Activated CD8-positive, alpha-beta T cell treated with anti-CD3 and anti-CD28 coated beads for 36 hours (primary cell): Measurements from ENCODE around the gene ARHGEF26. TPM values are rescaled to one million over a fixed set of nuclear protein-coding genes. Genes with fewer than 3 reads are reported as not detected.
"Not testable (repeated sequence)": the region's sequence is repeated elsewhere in the genome, so short reads cannot be mapped to it uniquely, and the experiment has no call there.

ENCODE experiments used
- ATAC-seq: fragments of 200-7000 bp; cut with Tn5 transposase; one replicate; pipeline ENCODE4 v1.10.0; 2021; ENCODE audit warnings: mild to moderate bottlenecking, moderate library complexity
- CTCF ChIA-PET: fragments of 350-600 bp; sonication (Branson Sonifier 250); formaldehyde crosslinking; loops from one replicate; lab custom pipeline; 2021; ENCODE audit warnings: antibody characterized with exemption; lab: Charles Lee
- POLR2A ChIA-PET: fragments of 350-600 bp; sonication (Branson Sonifier 250); formaldehyde crosslinking; loops from one replicate; lab custom pipeline; 2021; ENCODE audit warnings: antibody characterized with exemption; lab: Charles Lee
- DNase-seq: peaks from one replicate; pipeline ENCODE4 v3.0.0-alpha.2; 2020
- H3K27ac Mint-ChIP-seq: one replicate; pipeline ENCODE4 v1.8.0; 2021; ENCODE audit warnings: mild to moderate bottlenecking, mixed read lengths
- H3K27me3 Mint-ChIP-seq: one replicate; pipeline ENCODE4 v1.8.0; 2021; ENCODE audit warnings: mixed read lengths
- H3K36me3 Mint-ChIP-seq: one replicate; pipeline ENCODE4 v1.8.0; 2021; ENCODE audit warnings: low read depth, mixed read lengths
- H3K4me1 Mint-ChIP-seq: one replicate; pipeline ENCODE4 v1.8.0; 2021; ENCODE audit warnings: low read depth, mixed read lengths
- H3K4me3 Mint-ChIP-seq: one replicate; pipeline ENCODE4 v1.8.0; 2021; ENCODE audit warnings: mild to moderate bottlenecking, moderate library complexity, mixed read lengths
- H3K9me3 Mint-ChIP-seq: one replicate; pipeline ENCODE4 v1.8.0; 2021; ENCODE audit warnings: mixed read lengths
- intact Hi-C: fragments of 100-400 bp; cut with micrococcal nuclease; formaldehyde crosslinking; loops from one replicate; pipeline ENCODE4 v1.10.0; 2022
- total RNA-seq, 2 experiments: library from RNA; stranded (reverse); gene quantifications; one replicate each; pipeline ENCODE4 v1.2.3, GENCODE V29; 2021
- TF ChIP-seq, protein P1 (sequence below): fragments of 200-600 bp; IDR thresholded peaks from one replicate; pipeline ENCODE4 v1.8.0; 2022; ENCODE audit warnings: antibody characterized with exemption, mild to moderate bottlenecking

ARHGEF26 gene
- total RNA-seq, 2 experiments from 2014 or later = not detected

DNA sequence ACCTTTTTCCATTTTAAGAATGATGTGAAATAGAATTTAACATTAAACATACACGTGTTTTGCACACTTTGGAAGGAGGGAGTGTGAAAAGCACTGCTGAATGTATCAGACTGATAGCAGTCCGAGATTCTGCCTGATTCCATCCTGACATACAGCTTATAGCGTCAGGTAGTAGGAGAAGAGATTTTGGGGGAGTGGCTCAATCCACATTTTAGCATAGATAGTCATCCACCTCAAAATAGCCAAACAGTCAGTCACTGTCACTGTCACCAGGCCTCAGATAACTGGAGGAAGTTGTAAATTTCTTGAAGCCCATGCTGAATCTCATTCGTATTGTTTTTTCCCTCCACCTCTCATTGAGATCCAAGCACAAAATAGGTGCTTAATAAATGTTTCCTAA, 35.4 kb upstream of the ARHGEF26 start:
- no peaks in the 10 kb centered on the region for H3K36me3 Mint-ChIP-seq
- intact Hi-C loops = no loop called here
- no peak overlapping the region for H3K27ac Mint-ChIP-seq
- POLR2A ChIA-PET = no interaction called here
- CTCF ChIA-PET = interaction anchor here (1.7 kb wide), 1 partner anchor 168 kb away, joined by 4 read pairs; no protein-coding TSS in a partner anchor
- TF ChIP-seq, protein P1, sequence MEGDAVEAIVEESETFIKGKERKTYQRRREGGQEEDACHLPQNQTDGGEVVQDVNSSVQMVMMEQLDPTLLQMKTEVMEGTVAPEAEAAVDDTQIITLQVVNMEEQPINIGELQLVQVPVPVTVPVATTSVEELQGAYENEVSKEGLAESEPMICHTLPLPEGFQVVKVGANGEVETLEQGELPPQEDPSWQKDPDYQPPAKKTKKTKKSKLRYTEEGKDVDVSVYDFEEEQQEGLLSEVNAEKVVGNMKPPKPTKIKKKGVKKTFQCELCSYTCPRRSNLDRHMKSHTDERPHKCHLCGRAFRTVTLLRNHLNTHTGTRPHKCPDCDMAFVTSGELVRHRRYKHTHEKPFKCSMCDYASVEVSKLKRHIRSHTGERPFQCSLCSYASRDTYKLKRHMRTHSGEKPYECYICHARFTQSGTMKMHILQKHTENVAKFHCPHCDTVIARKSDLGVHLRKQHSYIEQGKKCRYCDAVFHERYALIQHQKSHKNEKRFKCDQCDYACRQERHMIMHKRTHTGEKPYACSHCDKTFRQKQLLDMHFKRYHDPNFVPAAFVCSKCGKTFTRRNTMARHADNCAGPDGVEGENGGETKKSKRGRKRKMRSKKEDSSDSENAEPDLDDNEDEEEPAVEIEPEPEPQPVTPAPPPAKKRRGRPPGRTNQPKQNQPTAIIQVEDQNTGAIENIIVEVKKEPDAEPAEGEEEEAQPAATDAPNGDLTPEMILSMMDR = no peak
- H3K9me3 Mint-ChIP-seq = no peaks in the 10 kb centered on the region
- DNase-seq (no peak), ATAC-seq (no peak)
- H3K4me1 Mint-ChIP-seq = no peaks in the 10 kb centered on the region
- H3K27me3 Mint-ChIP-seq = peaks cover 3% of the 10 kb centered on the region
- no peak overlapping the region for H3K4me3 Mint-ChIP-seq

GRCh38 chr3:154086286-154086685, 34.9 kb upstream of the ARHGEF26 start:
- ChIA-PET CTCF (interaction anchor here (1.3 to 1.7 kb wide), 2 partner anchors 40 to 168 kb away, joined by 3 to 4 read pairs; no protein-coding TSS in a partner anchor), POLR2A (no interaction called here)
- H3K27me3 Mint-ChIP-seq = peaks cover 1% of the 10 kb centered on the region
- H3K4me1 Mint-ChIP-seq = no peaks in the 10 kb centered on the region
- DNase-seq (no peak), ATAC-seq (no peak)
- intact Hi-C loops = no loop called here
- TF ChIP-seq, protein P1 = no peak
- no peak overlapping the region for H3K4me3 Mint-ChIP-seq
- H3K9me3 Mint-ChIP-seq = no peaks in the 10 kb centered on the region
- H3K27ac Mint-ChIP-seq = no peak overlapping the region
- H3K36me3 Mint-ChIP-seq = no peaks in the 10 kb centered on the region

GRCh38 chr3:154087756-154088480, 33.3 kb upstream of the ARHGEF26 start:
- DNase-seq, H3K4me1 Mint-ChIP-seq, H3K4me3 Mint-ChIP-seq, POLR2A ChIA-PET, ATAC-seq, H3K27me3 Mint-ChIP-seq, H3K27ac Mint-ChIP-seq, H3K36me3 Mint-ChIP-seq, intact Hi-C loops, H3K9me3 Mint-ChIP-seq: not testable (repeated sequence)
- CTCF ChIA-PET = interaction anchor here (1.3 kb wide), 1 partner anchor 41 kb away, joined by 3 read pairs; no protein-coding TSS in a partner anchor

GRCh38 chr3:154089421-154090420, 31.5 kb upstream of the ARHGEF26 start:
- TF ChIP-seq, protein P1 = no peak
- Mint-ChIP-seq H3K27me3 (peaks cover 2% of the 10 kb centered on the region), H3K4me1 (no peaks in the 10 kb centered on the region), H3K9me3 (no peaks in the 10 kb centered on the region), H3K27ac (no peak overlapping the region), H3K4me3 (no peak overlapping the region), H3K36me3 (no peaks in the 10 kb centered on the region)
- ChIA-PET CTCF (no interaction called here), POLR2A (no interaction called here)
- no peak for DNase-seq
- intact Hi-C loops = no loop called here
- ATAC-seq = no peak

DNA sequence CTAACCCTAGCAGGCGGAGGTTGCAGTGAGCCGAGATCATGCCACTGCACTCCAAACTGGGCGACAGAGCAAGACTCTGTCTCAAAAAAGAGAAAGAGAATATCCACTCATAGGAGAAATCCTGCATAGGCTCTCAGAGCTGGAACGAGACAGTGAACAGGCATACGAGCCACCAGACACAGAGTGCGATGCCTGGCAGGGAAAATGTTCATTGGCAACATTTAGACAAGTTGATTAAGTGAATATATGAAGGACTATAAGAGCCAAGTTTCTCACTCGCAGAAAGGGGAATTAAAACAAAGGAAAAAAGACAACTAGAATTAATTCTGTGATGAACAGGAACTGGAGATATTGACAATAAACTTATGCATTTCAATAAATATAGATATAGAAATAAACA, 27.1 kb upstream of the ARHGEF26 start:
- DNase-seq (no peak), ATAC-seq (no peak)
- Mint-ChIP-seq H3K4me3 (no peak overlapping the region), H3K27ac (no peak overlapping the region), H3K9me3 (no peaks in the 10 kb centered on the region), H3K27me3 (peaks cover 2% of the 10 kb centered on the region), H3K4me1 (no peaks in the 10 kb centered on the region), H3K36me3 (no peaks in the 10 kb centered on the region)
- intact Hi-C loops = no loop called here
- TF ChIP-seq, protein P1 = no peak
- CTCF ChIA-PET = interaction anchor here (1.6 kb wide), 1 partner anchor 158 kb away, joined by 4 read pairs; no protein-coding TSS in a partner anchor
- POLR2A ChIA-PET = no interaction called here
